DMS153 treated with DMSO at 0.1 percent for 48 hours (cell line): ENCODE measurements around the gene HOXD8.

Experiments
- DNase-seq: peaks from one replicate; lab custom pipeline; 2025; ENCODE audit not compliant: unreplicated experiment; lab: John Stamatoyannopoulos, UW

HOXD8 gene

GRCh38 chr2:176171351-176172006 lies 42.0 kb downstream of the HOXD8 start:
- no peak for DNase-seq

- DNase-seq, result no peak
These were observed 42.7 kb downstream of the HOXD8 start for GRCh38 chr2:176172007-176172894.

GRCh38 chr2:176172895-176173566 lies 43.5 kb downstream of the HOXD8 start:
- no peak for DNase-seq

- no peak for DNase-seq
These were observed 44.3 kb downstream of the HOXD8 start for GRCh38 chr2:176173567-176174381.

GRCh38 chr2:176174382-176174823 lies 44.9 kb downstream of the HOXD8 start:
- DNase-seq, result no peak

- no peak for DNase-seq
These were observed 45.6 kb downstream of the HOXD8 start for GRCh38 chr2:176174824-176175708.

GRCh38 chr2:176175709-176176607 lies 46.5 kb downstream of the HOXD8 start:
- no peak for DNase-seq

GRCh38 chr2:176177580-176178037 lies 48.1 kb downstream of the HOXD8 start:
- DNase-seq, result no peak

GRCh38 chr2:176178038-176178756 lies 48.7 kb downstream of the HOXD8 start:
- DNase-seq, result no peak

GRCh38 chr2:176178757-176179295 lies 49.3 kb downstream of the HOXD8 start:
- no peak for DNase-seq

- no peak for DNase-seq
These were observed 52.0 kb downstream of the HOXD8 start for GRCh38 chr2:176181551-176181950.
